ENCODE data around the gene TRIM62.

DNA sequence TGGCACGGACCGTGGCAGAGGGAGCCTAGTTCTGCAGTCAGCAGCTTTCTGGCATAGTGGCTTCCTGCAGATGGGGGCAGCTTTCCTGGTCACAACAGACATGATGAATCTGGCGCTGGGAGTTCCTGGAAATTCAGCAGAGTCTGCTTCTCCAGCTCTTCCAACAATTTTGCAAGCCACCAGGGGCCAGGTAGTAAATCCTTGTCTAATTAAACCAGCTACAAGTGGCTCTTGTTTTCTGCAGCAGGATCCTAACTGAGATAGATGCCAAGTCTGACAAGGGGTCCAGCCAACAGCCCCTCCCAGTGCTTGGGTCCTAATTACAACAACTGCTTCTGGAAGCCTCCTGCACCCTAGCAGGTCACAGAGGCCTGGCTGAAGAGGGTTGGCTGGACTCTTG, 35.8 kb downstream of the TRIM62 start:
- no peak for TF ChIP-seq CTCF (IDR thresholded peaks at IDR 0.05; ENCODE audit: borderline replicate concordance, extremely low read depth, low read length, poor library complexity, severe bottlenecking)
- TF ChIP-seq EZH2 (IDR thresholded peaks at IDR 0.05; ENCODE audit: borderline replicate concordance, low read depth, low read length, severe bottlenecking) = no peak

Measured in DND-41 (cell line).